KG1 (cell line): ENCODE measurements around the gene ESPL1.
"Not testable (repeated sequence)": the region's sequence is repeated elsewhere in the genome, so short reads cannot be mapped to it uniquely, and the experiment has no call there.

Experiments
- DNase-seq: peaks from one replicate; lab custom pipeline; 2025; lab: John Stamatoyannopoulos, UW

The ESPL1 gene

GRCh38 chr12:53259891-53260290 is 8.2 kb upstream of the ESPL1 start:
- DNase-seq, result no peak

- DNase-seq, result no peak
These were observed 2.3 kb upstream of the ESPL1 start for GRCh38 chr12:53265783-53266182.

GRCh38 chr12:53267306-53267998 is 647 bp upstream of the ESPL1 start:
- no peak for DNase-seq

GRCh38 chr12:53268630-53269562 is 797 bp downstream of the ESPL1 start:
- DNase-seq, result no peak

- no peak for DNase-seq
These were observed 6.3 kb downstream of the ESPL1 start for GRCh38 chr12:53274445-53274844.

- no peak for DNase-seq
These were observed 8.4 kb downstream of the ESPL1 start for GRCh38 chr12:53276511-53276910.

GRCh38 chr12:53277981-53278380 is 9.9 kb downstream of the ESPL1 start:
- DNase-seq, result no peak

GRCh38 chr12:53279283-53279869 is 11.3 kb downstream of the ESPL1 start:
- no peak for DNase-seq

GRCh38 chr12:53279888-53280498 is 11.9 kb downstream of the ESPL1 start:
- DNase-seq, result no peak

- DNase-seq, result no peak
These were observed 18.3 kb downstream of the ESPL1 start for GRCh38 chr12:53286448-53286847.

GRCh38 chr12:53287741-53288216 is 19.7 kb downstream of the ESPL1 start:
- no peak for DNase-seq

GRCh38 chr12:53288322-53288721 is 20.2 kb downstream of the ESPL1 start:
- no peak for DNase-seq

- no peak for DNase-seq
These were observed 21.8 kb downstream of the ESPL1 start for GRCh38 chr12:53289891-53290290.

GRCh38 chr12:53290661-53291060 is 22.6 kb downstream of the ESPL1 start:
- no peak for DNase-seq

GRCh38 chr12:53292426-53292825 is 24.3 kb downstream of the ESPL1 start:
- DNase-seq, result no peak

- DNase-seq, result peak; percentile 4
These were observed 27.2 kb downstream of the ESPL1 start, which contains the start of gene PFDN5 for GRCh38 chr12:53295070-53295890. Gene PFDN5 (plus strand): TSS chr12:53295542. CDS start chr12:53295568, 26 bp downstream.

GRCh38 chr12:53295891-53296219 is 27.8 kb downstream of the ESPL1 start:
- DNase-seq, result no peak

GRCh38 chr12:53297106-53297505 is 29.0 kb downstream of the ESPL1 start:
- DNase-seq, result not testable (repeated sequence)

- no peak for DNase-seq
These were observed 30.1 kb downstream of the ESPL1 start for GRCh38 chr12:53298164-53298563.

GRCh38 chr12:53299101-53299453 is 31.0 kb downstream of the ESPL1 start:
- no peak for DNase-seq

- DNase-seq, result peak; percentile 34
These were observed 31.5 kb downstream of the ESPL1 start, which contains the start of gene MYG1 for GRCh38 chr12:53299454-53300180. Gene MYG1 (plus strand): TSS chr12:53299695. CDS start chr12:53299738, 43 bp downstream.
